ENCODE measurements around the gene BANF1. TPM values are rescaled to one million over a fixed set of nuclear protein-coding genes. Genes with fewer than 3 reads are reported as not detected.

BANF1 gene
- total and polyA plus RNA-seq, 9 donors = 42.1 to 268 (median 207) TPM

DNA sequence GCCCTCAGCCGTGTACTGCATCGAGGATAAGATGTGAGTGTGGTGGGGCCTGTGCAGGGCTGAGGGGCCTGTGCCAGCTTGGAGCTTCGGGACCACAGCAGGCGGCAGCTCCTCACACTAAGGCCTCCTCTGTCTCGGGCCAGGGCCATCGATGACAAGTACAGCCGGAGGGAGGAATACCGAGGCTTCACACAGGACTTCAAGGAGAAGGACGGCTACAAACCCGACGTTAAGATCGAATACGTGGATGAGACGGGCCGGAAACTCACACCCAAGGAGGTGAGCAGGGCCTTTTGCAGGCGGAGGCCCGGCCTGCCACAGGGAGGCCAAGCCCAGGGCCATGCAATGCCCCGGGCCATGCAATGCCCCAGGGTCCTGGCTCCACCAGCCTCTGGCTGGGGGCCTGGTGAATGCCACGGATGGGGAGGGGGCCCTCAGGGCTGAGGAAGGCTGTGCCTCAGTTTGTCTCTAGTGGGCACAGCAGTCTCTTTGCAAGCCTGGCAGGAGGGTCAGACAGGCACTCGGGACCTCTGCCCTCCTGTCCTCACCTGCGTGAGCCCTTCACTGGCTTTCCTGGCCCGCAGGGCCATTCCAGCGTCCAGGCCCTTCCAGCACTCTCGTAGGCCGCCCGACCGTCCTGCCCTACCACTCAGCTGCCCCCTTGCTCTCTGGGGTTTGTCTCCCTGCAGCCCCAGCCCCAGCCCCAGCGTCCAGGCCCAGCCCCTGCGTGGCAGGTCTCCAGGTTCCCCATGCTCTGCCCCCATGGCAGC lies 24.5 kb upstream of the BANF1 start:
- no peak for DNase-seq
- Histone ChIP-seq H3K4me3 (no peak overlapping the region), H3K36me3 (no peaks in the 10 kb centered on the region), H3K27ac (no peak overlapping the region), H3K27me3 (no peaks in the 10 kb centered on the region), H3K9me3 (no peaks in the 10 kb centered on the region), H3K4me1 (ENCODE audit: insufficient read depth) (no peaks in the 10 kb centered on the region)
- no peak for TF ChIP-seq POLR2A (IDR thresholded peaks at IDR 0.05)
- TF ChIP-seq, protein P1, sequence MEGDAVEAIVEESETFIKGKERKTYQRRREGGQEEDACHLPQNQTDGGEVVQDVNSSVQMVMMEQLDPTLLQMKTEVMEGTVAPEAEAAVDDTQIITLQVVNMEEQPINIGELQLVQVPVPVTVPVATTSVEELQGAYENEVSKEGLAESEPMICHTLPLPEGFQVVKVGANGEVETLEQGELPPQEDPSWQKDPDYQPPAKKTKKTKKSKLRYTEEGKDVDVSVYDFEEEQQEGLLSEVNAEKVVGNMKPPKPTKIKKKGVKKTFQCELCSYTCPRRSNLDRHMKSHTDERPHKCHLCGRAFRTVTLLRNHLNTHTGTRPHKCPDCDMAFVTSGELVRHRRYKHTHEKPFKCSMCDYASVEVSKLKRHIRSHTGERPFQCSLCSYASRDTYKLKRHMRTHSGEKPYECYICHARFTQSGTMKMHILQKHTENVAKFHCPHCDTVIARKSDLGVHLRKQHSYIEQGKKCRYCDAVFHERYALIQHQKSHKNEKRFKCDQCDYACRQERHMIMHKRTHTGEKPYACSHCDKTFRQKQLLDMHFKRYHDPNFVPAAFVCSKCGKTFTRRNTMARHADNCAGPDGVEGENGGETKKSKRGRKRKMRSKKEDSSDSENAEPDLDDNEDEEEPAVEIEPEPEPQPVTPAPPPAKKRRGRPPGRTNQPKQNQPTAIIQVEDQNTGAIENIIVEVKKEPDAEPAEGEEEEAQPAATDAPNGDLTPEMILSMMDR (IDR thresholded peaks at IDR 0.05) = no peak
- no peak for TF ChIP-seq EP300 (IDR thresholded peaks at IDR 0.05)
- WGBS, 3 donors = 80 to 84% (median 81%) methylated on average over 28 to 29 of the region's 29 CpGs
- intact Hi-C loops (cut with DNase I) = no loop called here

DNA sequence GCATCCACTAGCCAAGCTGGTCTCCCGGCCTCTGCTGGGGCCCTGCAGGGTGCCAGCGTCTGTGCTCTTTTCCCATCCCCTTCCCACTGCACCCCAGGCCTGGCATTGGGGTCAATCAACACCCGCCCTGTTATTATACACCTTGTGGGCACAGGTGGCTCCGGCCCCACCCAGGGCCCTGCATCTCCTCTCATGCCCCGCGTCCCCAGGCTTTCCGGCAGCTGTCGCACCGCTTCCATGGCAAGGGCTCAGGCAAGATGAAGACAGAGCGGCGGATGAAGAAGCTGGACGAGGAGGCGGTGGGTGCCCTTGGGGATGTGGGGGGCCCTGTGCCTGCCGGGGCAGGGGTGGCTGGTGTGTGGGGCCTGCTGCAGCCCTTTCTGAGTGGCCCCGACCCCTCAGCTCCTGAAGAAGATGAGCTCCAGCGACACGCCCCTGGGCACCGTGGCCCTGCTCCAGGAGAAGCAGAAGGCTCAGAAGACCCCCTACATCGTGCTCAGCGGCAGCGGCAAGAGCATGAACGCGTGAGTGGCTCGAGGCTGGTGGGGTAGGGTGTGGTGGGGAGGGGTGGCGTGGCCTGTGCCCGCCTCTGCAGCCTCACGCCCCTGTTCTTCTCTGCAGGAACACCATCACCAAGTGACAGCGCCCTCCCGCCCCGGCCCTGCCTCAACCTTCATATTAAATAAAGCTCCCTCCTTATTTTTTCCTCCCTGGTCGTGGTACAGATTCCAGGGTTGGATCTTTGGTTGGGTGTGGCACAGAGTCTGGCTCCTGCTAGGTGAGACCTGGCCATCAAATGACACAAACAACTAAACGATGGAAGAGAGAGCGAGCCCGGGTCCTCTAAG lies 23.7 kb upstream of the BANF1 start:
- H3K27ac ChIP-seq = no peak overlapping the region
- WGBS, 3 donors = 85 to 90% (median 86%) methylated on average over 34 of the region's 34 CpGs
- DNase-seq = no peak
- no peaks in the 10 kb centered on the region for H3K27me3 ChIP-seq
- no peaks in the 10 kb centered on the region for H3K9me3 ChIP-seq
- no peak overlapping the region for H3K4me3 ChIP-seq
- no peaks in the 10 kb centered on the region for H3K4me1 ChIP-seq (ENCODE audit: insufficient read depth)
- H3K36me3 ChIP-seq = no peaks in the 10 kb centered on the region
- intact Hi-C loops (cut with DNase I) = no loop called here
- no peak for TF ChIP-seq EP300 (IDR thresholded peaks at IDR 0.05)
- TF ChIP-seq, protein P1 (IDR thresholded peaks at IDR 0.05) = no peak

DNA sequence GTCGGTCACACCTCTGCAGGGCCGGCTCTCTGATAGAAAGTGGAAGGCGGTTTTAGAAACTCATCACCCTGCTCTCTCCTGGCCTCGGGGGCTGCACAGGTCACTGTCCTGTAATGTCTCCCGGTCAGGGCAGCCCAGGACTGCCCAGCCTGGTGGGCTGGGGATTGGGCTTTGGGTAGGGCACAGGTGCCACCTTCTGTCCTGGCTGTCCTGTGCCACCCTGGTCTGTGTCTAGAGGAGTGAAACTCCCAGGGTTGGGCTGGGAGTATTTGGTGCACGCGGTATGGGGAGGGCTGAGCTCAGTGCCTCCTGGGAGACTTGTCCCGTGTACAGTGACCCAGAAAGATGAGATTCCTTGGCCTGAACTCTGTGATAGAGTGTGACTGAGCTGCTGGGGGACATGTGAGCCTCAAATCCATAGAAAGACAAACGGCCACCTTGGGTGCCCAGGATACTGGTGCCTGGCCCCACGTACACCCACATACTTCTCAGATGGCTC lies 23.0 kb upstream of the BANF1 start:
- Histone ChIP-seq H3K36me3 (no peaks in the 10 kb centered on the region), H3K27ac (no peak overlapping the region), H3K9me3 (no peaks in the 10 kb centered on the region), H3K27me3 (no peaks in the 10 kb centered on the region), H3K4me3 (no peak overlapping the region), H3K4me1 (ENCODE audit: insufficient read depth) (no peaks in the 10 kb centered on the region)
- intact Hi-C loops (cut with DNase I) = no loop called here
- DNase-seq = no peak
- TF ChIP-seq EP300 (IDR thresholded peaks at IDR 0.05) (no peak), POLR2A (IDR thresholded peaks at IDR 0.05) (no peak)
- TF ChIP-seq, protein P1 (IDR thresholded peaks at IDR 0.05) = no peak
- 77 to 85% (median 80%) methylated on average over 10 of the region's 10 CpGs for WGBS, 3 donors

DNA sequence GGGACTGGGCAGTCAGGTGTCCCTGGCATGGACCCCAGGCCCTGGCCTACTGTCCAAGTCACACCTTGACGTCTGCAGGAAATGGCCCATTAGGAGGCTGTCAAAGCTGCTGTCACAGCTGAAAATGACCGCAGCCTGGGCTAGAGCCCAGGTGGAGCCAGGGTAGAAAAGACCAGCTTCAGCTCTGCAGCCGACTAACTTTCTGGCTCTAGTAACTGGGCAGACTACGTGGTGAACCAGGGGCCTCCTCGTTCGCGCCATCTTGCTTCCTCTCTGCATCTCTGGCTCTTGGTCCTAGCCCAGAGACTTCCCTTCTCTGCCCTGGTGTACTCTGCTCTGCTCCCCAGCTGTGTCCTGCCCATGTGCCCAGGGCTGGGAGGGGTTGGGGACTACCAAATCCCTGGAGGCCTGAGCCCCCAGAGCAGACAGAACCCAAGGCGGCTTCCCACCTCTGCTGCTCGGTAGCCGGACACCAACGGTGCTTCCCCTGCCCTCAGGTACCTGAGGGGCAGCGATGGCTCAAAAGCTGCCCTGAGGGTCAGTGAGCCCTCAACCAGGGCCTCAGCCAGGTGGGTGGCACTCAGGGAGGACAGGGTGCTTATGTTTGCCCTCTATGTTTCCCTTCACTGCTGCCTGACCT lies 21.1 kb upstream of the BANF1 start:
- H3K36me3 ChIP-seq = no peaks in the 10 kb centered on the region
- no peaks in the 10 kb centered on the region for H3K9me3 ChIP-seq
- DNase-seq = no peak
- no peak overlapping the region for H3K27ac ChIP-seq
- no peak overlapping the region for H3K4me3 ChIP-seq
- no peaks in the 10 kb centered on the region for H3K4me1 ChIP-seq (ENCODE audit: insufficient read depth)
- 64 to 77% (median 67%) methylated on average over 12 of the region's 12 CpGs for WGBS, 3 donors
- H3K27me3 ChIP-seq = no peaks in the 10 kb centered on the region
- TF ChIP-seq, protein P1 (IDR thresholded peaks at IDR 0.05) = no peak
- TF ChIP-seq EP300 (IDR thresholded peaks at IDR 0.05) (no peak), POLR2A (IDR thresholded peaks at IDR 0.05) (no peak)
- intact Hi-C loops (cut with DNase I) = loop anchor here in 2 of 4 donors (5.0 to 10.0 kb wide), 2 partner anchors 99 to 266 kb away; partner anchors contain the start of gene KAT5 (in 1 of the 2)
